Body of pancreas (tissue), 4 donors: Measurements from ENCODE around the gene NDC80.

Experiments
- POLR2A ChIP-seq, 3 donors: fragments of 450-650 bp; IDR thresholded peaks; one replicate each; pipeline ENCODE4 v1.6.1; 2016; ENCODE audit warnings: antibody characterized with exemption in 3 of 3, mild to moderate bottlenecking in 2 of 3
- TF ChIP-seq, protein P1 (sequence below), 7 experiments: fragments of 450-650 bp in 4 of 7; fragments of 200-600 bp in 3 of 7; sonication (generic) in 3 of 7; IDR thresholded peaks; one replicate each; pipeline ENCODE4 v1.5.1; 2016 to 2019; ENCODE audit warnings: antibody characterized with exemption in 7 of 7

DNA sequence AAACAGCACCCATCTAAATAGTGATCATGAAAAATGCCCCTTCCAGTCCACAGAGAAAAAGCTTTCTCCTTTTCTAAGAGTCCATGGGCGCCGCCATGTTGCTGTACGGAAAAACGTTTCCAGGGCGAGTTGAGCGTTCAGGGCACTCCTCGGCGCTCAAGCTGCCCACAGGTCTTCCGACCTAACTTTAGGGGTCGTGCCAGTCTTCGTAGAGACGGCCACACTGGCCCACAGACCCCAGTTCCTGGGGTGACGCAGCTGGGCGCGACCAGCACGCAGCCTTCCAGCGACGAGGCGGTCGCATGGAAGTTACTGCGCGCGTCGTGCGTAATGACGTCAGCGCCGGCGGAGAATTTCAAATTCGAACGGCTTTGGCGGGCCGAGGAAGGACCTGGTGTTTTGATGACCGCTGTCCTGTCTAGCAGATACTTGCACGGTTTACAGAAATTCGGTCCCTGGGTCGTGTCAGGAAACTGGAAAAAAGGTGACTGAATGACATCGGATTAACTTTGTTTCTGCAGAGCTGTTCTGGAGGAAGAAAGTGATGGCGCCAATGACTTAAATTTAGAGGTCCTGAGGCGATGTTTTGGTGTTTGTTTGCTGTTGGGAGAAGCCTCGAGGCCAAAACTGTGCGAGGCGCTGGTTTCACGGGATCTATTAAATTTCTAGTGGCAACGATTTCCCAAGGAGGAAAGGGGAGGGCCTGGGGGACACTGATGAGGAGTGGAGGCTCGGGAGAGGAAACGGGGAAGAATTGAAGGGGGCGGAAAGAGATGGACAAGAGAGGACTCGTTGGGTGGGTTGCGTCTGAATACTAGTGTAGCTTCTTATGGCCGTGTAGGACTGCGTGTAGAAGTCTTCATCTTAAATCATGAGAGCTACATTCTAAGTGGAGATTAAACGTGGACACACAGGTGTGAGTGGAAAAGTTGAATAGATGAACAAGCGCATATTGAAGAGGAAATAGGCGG is at the start of gene NDC80, which contains the start of gene METTL4:
- TF ChIP-seq, protein P1, sequence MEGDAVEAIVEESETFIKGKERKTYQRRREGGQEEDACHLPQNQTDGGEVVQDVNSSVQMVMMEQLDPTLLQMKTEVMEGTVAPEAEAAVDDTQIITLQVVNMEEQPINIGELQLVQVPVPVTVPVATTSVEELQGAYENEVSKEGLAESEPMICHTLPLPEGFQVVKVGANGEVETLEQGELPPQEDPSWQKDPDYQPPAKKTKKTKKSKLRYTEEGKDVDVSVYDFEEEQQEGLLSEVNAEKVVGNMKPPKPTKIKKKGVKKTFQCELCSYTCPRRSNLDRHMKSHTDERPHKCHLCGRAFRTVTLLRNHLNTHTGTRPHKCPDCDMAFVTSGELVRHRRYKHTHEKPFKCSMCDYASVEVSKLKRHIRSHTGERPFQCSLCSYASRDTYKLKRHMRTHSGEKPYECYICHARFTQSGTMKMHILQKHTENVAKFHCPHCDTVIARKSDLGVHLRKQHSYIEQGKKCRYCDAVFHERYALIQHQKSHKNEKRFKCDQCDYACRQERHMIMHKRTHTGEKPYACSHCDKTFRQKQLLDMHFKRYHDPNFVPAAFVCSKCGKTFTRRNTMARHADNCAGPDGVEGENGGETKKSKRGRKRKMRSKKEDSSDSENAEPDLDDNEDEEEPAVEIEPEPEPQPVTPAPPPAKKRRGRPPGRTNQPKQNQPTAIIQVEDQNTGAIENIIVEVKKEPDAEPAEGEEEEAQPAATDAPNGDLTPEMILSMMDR (IDR thresholded peaks at IDR 0.05), result peak in 1 of 7 experiments; percentile 6
- peak in 2 of 3 donors; percentile 74 to 80 for TF ChIP-seq POLR2A (IDR thresholded peaks at IDR 0.05)
